ENCODE results near the gene RELN. TPM values are rescaled to one million over a fixed set of nuclear protein-coding genes. Genes with fewer than 3 reads are reported as not detected.
A peak's percentile ranks its signal among the peaks of the same experiment; 100 is the strongest.

The RELN gene
- total RNA-seq, 4 donors from 2014 or later = 1.2 to 7.1 (median 3.7) TPM

DNA sequence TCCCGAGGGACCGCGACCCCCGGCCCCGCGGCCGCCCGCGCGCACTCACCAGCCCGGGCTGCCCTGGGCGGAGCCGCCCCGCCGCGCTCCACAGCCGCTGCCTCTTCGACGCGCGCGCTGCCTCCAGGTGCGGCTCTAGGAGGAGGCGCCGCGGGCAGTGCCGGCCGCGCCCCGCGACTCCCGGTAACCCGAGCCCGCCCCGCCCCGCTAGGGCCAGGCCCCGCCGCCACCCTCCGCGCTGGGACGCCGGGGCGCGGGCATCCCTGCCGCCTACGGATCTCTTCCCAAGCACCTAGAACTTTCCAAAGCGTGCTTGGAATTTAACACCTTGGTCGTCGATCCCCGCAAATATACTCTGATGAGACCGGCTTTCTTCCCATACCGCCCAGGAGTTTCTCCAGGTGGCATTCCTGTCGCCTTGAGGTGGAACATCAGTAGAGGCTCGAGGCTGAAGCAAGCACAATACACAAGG lies 543.4 kb downstream of the RELN start, which contains the start of gene SLC26A5:
SLC26A5 (minus strand) TSS at position 159 of the 472 bp plus-strand sequence. CDS start 24,693 bp downstream, outside the sequence.
- DNase-seq (ENCODE audit: low spot score) (no peak), ATAC-seq (ENCODE audit: low FRiP score) (no peak)
- no peak for TF ChIP-seq CTCF (IDR thresholded peaks at IDR 0.05)

DNA sequence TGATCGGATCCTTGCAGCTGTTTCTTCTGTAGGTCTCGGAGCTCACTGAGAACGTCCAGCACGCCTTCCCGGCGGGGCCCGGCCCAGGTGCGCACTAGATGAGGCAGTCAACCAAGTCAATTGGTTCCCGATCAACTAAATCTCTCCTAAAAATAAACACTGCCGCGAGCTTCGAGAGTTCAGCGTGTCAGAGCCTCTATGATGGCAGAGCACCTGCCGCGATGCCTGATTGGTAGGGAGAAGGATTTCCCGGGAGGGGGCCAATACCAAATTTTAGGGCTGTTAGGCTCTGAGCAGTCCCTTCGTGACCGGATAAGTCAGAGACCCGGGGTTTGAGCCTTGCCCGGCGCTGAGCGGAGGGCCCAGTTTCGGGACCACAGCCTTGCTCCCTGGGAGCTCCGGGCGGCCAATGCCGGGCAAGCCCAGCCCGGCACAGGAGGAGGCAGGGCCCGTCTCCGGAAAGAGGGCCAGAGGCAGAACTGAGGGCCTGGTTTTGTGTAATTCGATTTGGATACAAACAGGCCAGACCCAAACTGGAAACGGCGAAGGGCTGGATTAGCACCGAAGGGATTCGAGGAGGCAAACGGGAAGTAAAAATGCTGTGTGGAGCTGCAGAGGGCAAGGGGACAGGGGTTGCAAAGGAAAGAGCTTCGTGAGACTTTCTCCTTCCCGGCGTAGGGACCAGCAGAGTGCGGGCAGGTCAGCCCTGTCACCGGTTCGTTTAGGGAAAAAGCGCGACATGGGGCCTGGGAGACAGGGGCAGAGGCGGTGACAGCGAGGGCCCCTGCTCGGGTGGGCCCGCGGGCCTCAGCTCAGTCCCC lies 544.0 kb downstream of the RELN start:
- DNase-seq (ENCODE audit: low spot score) (no peak), ATAC-seq (ENCODE audit: low FRiP score) (peak; percentile 23)
- TF ChIP-seq CTCF (IDR thresholded peaks at IDR 0.05) = no peak

GRCh38 chr7:103439661-103440060 lies 549.8 kb downstream of the RELN start:
- no peak for TF ChIP-seq CTCF (IDR thresholded peaks at IDR 0.05)
- DNase-seq (ENCODE audit: low spot score) = no peak
- no peak for ATAC-seq (ENCODE audit: low FRiP score)

DNA sequence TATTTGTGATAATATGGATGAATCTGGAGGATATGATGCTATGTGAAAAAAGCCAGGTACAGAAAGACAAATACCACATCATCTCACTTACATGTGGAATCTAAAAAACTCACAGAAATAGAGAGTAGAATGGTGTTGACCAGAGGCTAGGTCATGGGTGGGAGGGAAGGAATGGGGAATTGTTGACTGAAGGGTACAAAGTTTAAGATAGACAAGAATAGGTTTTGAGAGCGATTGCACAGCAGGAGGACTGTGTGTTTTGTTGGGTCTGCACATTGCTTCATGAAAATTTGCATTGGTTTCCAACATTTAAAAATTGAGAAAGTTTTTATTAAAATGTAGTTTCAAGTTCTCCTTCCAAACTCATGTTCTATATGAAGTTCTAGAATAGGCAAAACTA lies 551.8 kb downstream of the RELN start:
- TF ChIP-seq CTCF (IDR thresholded peaks at IDR 0.05) = no peak
- no peak for ATAC-seq (ENCODE audit: low FRiP score)
- no peak for DNase-seq (ENCODE audit: low spot score)

GRCh38 chr7:103432712-103433111 lies 556.7 kb downstream of the RELN start:
- ATAC-seq (ENCODE audit: low FRiP score) = no peak
- no peak for DNase-seq (ENCODE audit: low spot score)
- TF ChIP-seq CTCF (IDR thresholded peaks at IDR 0.05) = no peak

DNA sequence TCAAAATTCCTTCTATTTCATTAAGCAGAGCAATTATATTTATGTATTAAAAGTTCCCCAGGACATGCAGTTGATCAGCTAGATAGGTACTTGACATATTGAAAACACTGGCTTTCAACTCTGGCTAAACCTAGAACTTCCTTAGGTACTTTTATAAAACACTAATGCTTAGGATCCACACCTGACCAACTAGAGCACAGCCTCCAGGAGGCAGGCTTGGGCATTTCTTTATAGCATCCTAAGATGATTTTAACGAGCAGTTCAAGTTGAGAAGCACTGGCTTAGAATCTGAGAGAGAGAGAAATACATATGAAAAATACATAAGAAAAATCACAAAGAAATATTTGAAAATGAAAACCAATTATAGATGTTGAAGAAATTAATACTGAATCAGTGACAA lies 564.3 kb downstream of the RELN start:
- DNase-seq (ENCODE audit: low spot score) = no peak
- TF ChIP-seq CTCF (IDR thresholded peaks at IDR 0.05) = no peak
- no peak for ATAC-seq (ENCODE audit: low FRiP score)

Measured in omental fat pad (tissue), 4 donors.